Upper lobe of right lung (tissue), 1 donor: ENCODE data around the gene EXT2. TPM values are rescaled to one million over a fixed set of nuclear protein-coding genes. Genes with fewer than 3 reads are reported as not detected.

Experiments
- ATAC-seq: fragments of 200-7000 bp; cut with Tn5 transposase; one replicate; pipeline ENCODE4 v1.9.1; 2020; ENCODE audit warnings: mild to moderate bottlenecking, moderate library complexity
- DNase-seq: peaks from one replicate; pipeline ENCODE4 v3.0.0-alpha.2; 2020
- H3K27ac ChIP-seq: fragments of 200-600 bp; one replicate; pipeline ENCODE4 v1.8.0; 2022
- H3K27me3 ChIP-seq: fragments of 200-600 bp; one replicate; pipeline ENCODE4 v1.8.0; 2022; ENCODE audit warnings: mild to moderate bottlenecking
- H3K36me3 ChIP-seq: fragments of 200-600 bp; one replicate; pipeline ENCODE4 v1.8.0; 2022
- H3K4me1 ChIP-seq: fragments of 200-600 bp; one replicate; pipeline ENCODE4 v1.8.0; 2022
- H3K4me3 ChIP-seq: fragments of 200-600 bp; one replicate; pipeline ENCODE4 v1.8.0; 2022; ENCODE audit warnings: mild to moderate bottlenecking
- H3K9me3 ChIP-seq: fragments of 200-600 bp; one replicate; pipeline ENCODE4 v1.8.0; 2022
- CTCF ChIP-seq: fragments of 200-600 bp; IDR thresholded peaks from one replicate; pipeline ENCODE4 v1.8.0; 2022; ENCODE audit warnings: antibody characterized with exemption
- intact Hi-C: fragments of 100-400 bp; cut with DNase I; formaldehyde crosslinking; loops from one replicate; pipeline ENCODE4 v1.11.0; 2022
- total RNA-seq: library from RNA; stranded (reverse); fragmentation: NEBNext Ultra II Directional; extraction: Animal tissue kit (Norgen Biotek cat#: 25700); gene quantifications from one replicate; pipeline ENCODE4 v1.2.1, GENCODE V29; 2021
- donor health status: DM: no; HTN: yes; CAD: no; lungs with severe emphysema.

Gene EXT2
- total RNA-seq, 1 donor from 2014 or later = 61.2 TPM

GRCh38 chr11:44158384-44158783, 62.9 kb downstream of the EXT2 start:
- H3K27ac ChIP-seq = no peak overlapping the region
- ATAC-seq (no peak), DNase-seq (no peak)
- H3K4me1 ChIP-seq = no peaks in the 10 kb centered on the region
- no peaks in the 10 kb centered on the region for H3K36me3 ChIP-seq
- intact Hi-C loops = no loop called here
- no peaks in the 10 kb centered on the region for H3K27me3 ChIP-seq
- no peaks in the 10 kb centered on the region for H3K9me3 ChIP-seq
- H3K4me3 ChIP-seq = no peak overlapping the region
- TF ChIP-seq CTCF = no peak

GRCh38 chr11:44159848-44160721, 64.6 kb downstream of the EXT2 start:
- Histone ChIP-seq H3K27me3 (no peaks in the 10 kb centered on the region), H3K4me1 (no peaks in the 10 kb centered on the region), H3K27ac (no peak overlapping the region), H3K36me3 (no peaks in the 10 kb centered on the region), H3K9me3 (no peaks in the 10 kb centered on the region), H3K4me3 (no peak overlapping the region)
- ATAC-seq (no peak), DNase-seq (no peak)
- TF ChIP-seq CTCF = no peak
- intact Hi-C loops = no loop called here

- DNase-seq (no peak), ATAC-seq (no peak)
- Histone ChIP-seq H3K36me3 (no peaks in the 10 kb centered on the region), H3K27ac (no peak overlapping the region), H3K4me1 (no peaks in the 10 kb centered on the region), H3K27me3 (no peaks in the 10 kb centered on the region), H3K9me3 (no peaks in the 10 kb centered on the region), H3K4me3 (no peak overlapping the region)
- TF ChIP-seq CTCF = no peak
- intact Hi-C loops = no loop called here
Measured at GRCh38 chr11:44162004-44162403, 66.5 kb downstream of the EXT2 start.

- Histone ChIP-seq H3K4me1 (no peaks in the 10 kb centered on the region), H3K27me3 (no peaks in the 10 kb centered on the region), H3K9me3 (no peaks in the 10 kb centered on the region), H3K27ac (no peak overlapping the region), H3K4me3 (no peak overlapping the region), H3K36me3 (no peaks in the 10 kb centered on the region)
- intact Hi-C loops = no loop called here
- no peak for TF ChIP-seq CTCF
- no peak for DNase-seq
- no peak for ATAC-seq
Measured at GRCh38 chr11:44162662-44163061, 67.2 kb downstream of the EXT2 start.

- DNase-seq (no peak), ATAC-seq (no peak)
- H3K4me3 ChIP-seq = no peak overlapping the region
- no peaks in the 10 kb centered on the region for H3K9me3 ChIP-seq
- H3K27me3 ChIP-seq = no peaks in the 10 kb centered on the region
- intact Hi-C loops = no loop called here
- no peaks in the 10 kb centered on the region for H3K4me1 ChIP-seq
- H3K36me3 ChIP-seq = no peaks in the 10 kb centered on the region
- TF ChIP-seq CTCF = no peak
- H3K27ac ChIP-seq = no peak overlapping the region
Measured at GRCh38 chr11:44165432-44165831, 70.0 kb downstream of the EXT2 start.
